GM13977 (cell line): ENCODE measurements around the gene ZHX3.

ENCODE experiments used
- DNase-seq: peaks from one replicate; pipeline ENCODE4 v3.0.0; 2012; ENCODE audit warnings: low spot score
- CTCF ChIP-seq: IDR thresholded peaks from 2 replicates; pipeline ENCODE4 v1.5.1; 2012; ENCODE audit warnings: mild to moderate bottlenecking, control low read depth; ENCODE audit not compliant: insufficient read depth; ENCODE audit errors: extremely low read depth, missing control alignments
- in situ Hi-C: fragments of 300-500 bp; cut with MboI; formaldehyde crosslinking; loops from one replicate; pipeline ENCODE4 v1.12.0; 2022; ENCODE audit warnings: low sequenced_read_pairs, low pct_unique_long_range_greater_than_20kb, mixed read lengths, inconsistent platforms; ENCODE audit not compliant: unreplicated experiment

The ZHX3 gene

GRCh38 chr20:41364236-41364855, 46.8 kb upstream of the ZHX3 start:
- DNase-seq, result no peak
- in situ Hi-C loops, result no loop called here
- no peak for TF ChIP-seq CTCF

- no peak for DNase-seq
- TF ChIP-seq CTCF, result no peak
- in situ Hi-C loops, result no loop called here
These were observed 46.1 kb upstream of the ZHX3 start for GRCh38 chr20:41363601-41364000.

DNA sequence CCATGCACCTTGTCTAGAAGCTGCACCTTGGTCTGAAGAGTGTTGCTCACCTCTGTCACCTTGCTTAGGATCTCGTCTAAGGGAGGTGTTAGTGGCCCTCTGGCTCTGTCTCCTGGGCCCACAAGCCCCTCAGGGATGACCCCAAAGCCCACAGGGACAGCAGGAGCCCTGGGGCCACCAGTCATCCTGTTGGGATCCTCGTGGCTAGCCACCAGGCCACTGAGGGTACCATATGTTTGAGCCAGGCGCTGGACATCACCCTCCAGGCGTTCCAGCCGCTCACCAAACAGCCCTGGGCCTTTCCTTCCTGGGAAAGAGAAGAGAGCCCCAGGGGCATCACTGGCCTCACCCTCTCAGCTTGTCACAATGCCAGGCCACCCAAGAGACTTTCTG, 45.2 kb upstream of the ZHX3 start:
- DNase-seq, result no peak
- in situ Hi-C loops, result no loop called here

GRCh38 chr20:41361757-41362747, 44.5 kb upstream of the ZHX3 start:
- TF ChIP-seq CTCF, result no peak
- no peak for DNase-seq
- in situ Hi-C loops, result no loop called here

More for the DNA sequence above, 45.2 kb upstream of the ZHX3 start:
- no peak for TF ChIP-seq CTCF

DNA sequence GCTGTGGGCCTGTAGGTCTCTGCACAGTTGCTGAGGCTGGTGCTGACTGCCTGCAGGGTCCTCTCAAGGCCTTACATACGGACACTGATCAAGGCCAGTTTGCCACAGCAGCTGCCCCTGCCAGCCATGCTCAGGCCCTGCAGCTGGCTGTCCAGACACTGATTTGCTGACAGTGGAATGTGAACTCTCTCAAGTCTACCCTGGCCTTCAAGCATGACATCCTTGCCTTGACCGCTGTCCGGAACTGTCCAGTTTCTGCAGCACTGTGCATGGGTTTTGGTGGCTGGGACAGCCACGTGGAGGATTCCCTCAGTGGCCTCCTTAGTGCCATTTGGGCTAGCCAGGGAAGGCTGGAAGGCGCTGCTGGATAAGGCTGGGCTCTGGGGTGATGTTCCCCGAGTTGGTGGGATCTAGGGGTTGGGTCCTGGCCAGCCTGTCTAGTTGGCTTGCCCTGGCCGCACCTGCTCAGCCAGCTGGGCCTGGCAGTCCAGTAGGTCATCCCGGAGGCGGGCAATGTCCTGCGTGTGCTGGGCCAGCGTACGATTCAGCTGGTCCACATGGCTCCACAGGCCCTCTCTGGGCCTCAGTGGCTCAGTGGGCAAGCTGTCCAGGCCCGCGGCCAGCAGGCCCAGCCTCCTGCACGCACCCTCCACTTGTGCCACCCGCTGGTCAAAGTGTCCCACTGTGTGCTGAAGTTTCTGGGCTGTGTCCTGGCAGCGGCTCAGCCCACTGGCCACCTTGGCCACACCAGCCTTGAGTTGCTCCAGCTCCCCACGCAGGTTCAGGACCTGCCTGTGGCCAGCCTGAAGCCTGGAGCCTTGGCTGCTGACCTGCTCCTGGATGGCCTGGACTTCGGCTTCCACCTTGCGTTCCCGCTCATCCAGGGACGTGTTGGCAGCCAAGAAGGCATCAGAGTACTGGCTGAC, 43.6 kb upstream of the ZHX3 start:
- DNase-seq, result no peak
- in situ Hi-C loops, result no loop called here
- TF ChIP-seq CTCF, result no peak

GRCh38 chr20:41359541-41360011, 42.0 kb upstream of the ZHX3 start:
- DNase-seq, result no peak
- no peak for TF ChIP-seq CTCF
- in situ Hi-C loops, result no loop called here
